Heart left ventricle (tissue), 16 donors: ENCODE measurements around the gene VPS54. TPM values are rescaled to one million over a fixed set of nuclear protein-coding genes. Genes with fewer than 3 reads are reported as not detected.

Experiments used
- ATAC-seq, 4 donors: fragments of 200-7000 bp; cut with Tn5 transposase; one replicate each; pipeline ENCODE4 v1.9.1; 2020 to 2022; ENCODE audit warnings: moderate library complexity in 4 of 4, mild to moderate bottlenecking in 3 of 4, moderate number of reproducible peaks in 1 of 4
- DNase-seq, 5 donors: peaks; one replicate each; pipeline ENCODE4 v3.0.0-alpha.2; 2020
- H3K27ac ChIP-seq, 12 donors: fragments of 200-600 bp; sonication (generic) in 4 of 12; one replicate each; pipeline versions ENCODE4 v1.5.0 to v1.8.0; 2016 to 2022; ENCODE audit warnings: mild to moderate bottlenecking in 2 of 12
- H3K27me3 ChIP-seq, 9 donors: fragments of 200-600 bp; sonication (generic) in 2 of 9; one replicate each; pipeline versions ENCODE4 v1.5.1 to v1.8.0; 2016 to 2022; ENCODE audit warnings: mild to moderate bottlenecking in 3 of 9
- H3K36me3 ChIP-seq, 9 donors: fragments of 200-600 bp; sonication (generic) in 2 of 9; one replicate each; pipeline versions ENCODE4 v1.5.0 to v1.8.0; 2018 to 2022; ENCODE audit warnings: mild to moderate bottlenecking in 2 of 9
- H3K4me1 ChIP-seq, 12 donors: fragments of 200-600 bp; sonication (generic) in 4 of 12; one replicate each; pipeline versions ENCODE4 v1.5.0 to v1.8.0; 2016 to 2022; ENCODE audit warnings: mild to moderate bottlenecking in 3 of 12
- H3K4me3 ChIP-seq, 12 donors: fragments of 200-600 bp; sonication (generic) in 4 of 12; one replicate each; pipeline versions ENCODE4 v1.5.0 to v1.8.0; 2017 to 2022; ENCODE audit warnings: mild to moderate bottlenecking in 9 of 12, moderate library complexity in 4 of 12
- H3K9me3 ChIP-seq, 12 donors: fragments of 200-600 bp; sonication (generic) in 4 of 12; one replicate each; pipeline versions ENCODE4 v1.5.0 to v1.8.0; 2016 to 2022; ENCODE audit warnings: mild to moderate bottlenecking in 1 of 12
- POLR2A ChIP-seq, 2 donors: fragments of 450-650 bp; IDR thresholded peaks; one replicate each; pipeline ENCODE4 v1.6.1; 2017; ENCODE audit warnings: antibody characterized with exemption in 2 of 2, mild to moderate bottlenecking in 2 of 2, moderate library complexity in 2 of 2
- WGBS, 4 donors: extraction: QIAGEN DNeasy Blood & Tissue Kit in 2 of 4; methylation state at CpG; one replicate each; pipeline versions ENCODE4 v1.1.5 to v1.1.7; 2013 to 2018; 5-methylcytosine and 5-hydroxymethylcytosine counted together
- intact Hi-C, 10 donors: fragments of 100-400 bp; cut with DNase I; formaldehyde crosslinking; loops; one replicate each; pipeline versions ENCODE4 v1.11.1 to v1.14.2; 2022
- polyA plus RNA-seq, 2 donors: library from polyadenylated mRNA; stranded (reverse); fragments of 200-250 nt; gene quantifications; one replicate each; pipeline ENCODE4 v1.2.3, GENCODE V29; 2013
- total RNA-seq, 9 donors: library from RNA; depleted of rRNA in 2 of 9; stranded (reverse); fragments of >200 nt in 2 of 9; fragmentation: NEBNext Ultra II Directional in 3 of 9; extraction: Animal tissue kit (Norgen Biotek cat#: 25700) in 3 of 9; gene quantifications; one replicate each; pipeline versions ENCODE4 v1.1.0 to v1.2.4, GENCODE V29; 2016 to 2023
- TF ChIP-seq, protein P1 (sequence below), 12 donors: fragments of 200-600 bp; sonication (generic) in 4 of 12; IDR thresholded peaks; one replicate each; pipeline versions ENCODE4 v1.5.0 to v1.8.0; 2018 to 2022; ENCODE audit warnings: antibody characterized with exemption in 12 of 12, mild to moderate bottlenecking in 5 of 12
- donor health status: ischemic (EF 13 %, LVEDD 7.1; RV severe dilation, severe dysfunction).
- donor health status: healthy with polysubstance abuse.
- donor health status: DM: no; HTN: yes; CAD: no.
- donor health status: DM: no; HTN: no; CAD: no.
- donor health status: ischemic (EF 25% LVEDD 6.9; RV normal size, moderate dysfunction).
- donor health status: ischemic (EF 25% LVEDD 5.7; RV mildly dilated, moderate dysfunction).
- donor health status: healthy.
- donor health status: DM: yes; HTN: yes; CAD: no.
- donor health status: ischemic (EF 35%, LVEDD 5.7; RV mildly dilated, moderate dysfunction).
- donor health status: nonischemic (EF 11% LVEDD 7.7; RV severe dilation, severe dysfunction).
- donor health status: DM: yes; HTN: yes; CAD: no.
- donor health status: PGD.
- donor health status: ischemic (EF 29% LVEDD 5.4; RV normal size, mild dysfunction).
- donor health status: nonischemic (EF 23%, LVEDD 6.1; RV moderate dilation, normal function).

The VPS54 gene
- total and polyA plus RNA-seq, 11 donors, result 6.4 to 14.0 (median 9.4) TPM

DNA sequence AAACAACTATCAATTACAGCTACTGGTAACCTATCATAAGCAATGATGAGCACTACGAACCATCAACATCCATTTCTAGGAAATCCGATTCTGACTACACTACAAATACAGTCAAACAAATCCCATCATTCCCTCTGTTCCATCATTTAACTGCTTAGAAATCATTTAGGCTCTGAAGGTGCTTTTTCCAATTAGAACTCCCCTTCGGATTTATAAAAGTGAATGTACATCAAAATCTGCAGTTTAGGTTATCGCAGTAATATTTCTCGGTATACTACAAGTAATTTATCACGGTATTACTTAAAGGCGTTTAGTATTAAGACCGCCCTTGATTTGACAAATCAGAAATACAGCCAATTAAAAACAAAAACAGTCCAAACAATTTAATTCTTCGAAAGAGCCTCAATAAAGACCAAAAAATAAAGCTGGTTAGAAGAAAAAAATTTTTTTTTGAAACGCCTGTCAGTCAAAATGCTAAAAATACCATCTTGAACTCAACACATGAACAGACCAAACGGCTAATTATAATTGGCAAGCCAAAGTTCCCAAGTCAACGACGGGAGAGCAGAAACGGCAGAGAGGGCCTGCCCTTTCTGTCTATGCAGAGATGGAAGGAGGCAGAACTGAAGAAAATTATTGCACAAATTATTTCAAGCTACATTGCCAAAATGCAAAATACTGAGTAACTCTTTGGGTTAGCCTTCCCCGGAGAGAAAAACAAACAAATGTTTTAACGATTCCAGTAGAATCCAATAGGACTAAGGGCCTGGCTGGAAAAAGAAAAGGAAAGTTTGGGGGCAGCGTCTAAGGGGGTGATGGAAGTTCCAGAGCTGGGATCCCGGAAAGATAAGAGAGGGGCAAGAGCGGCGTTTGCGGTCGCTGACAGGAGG is 1.2 kb downstream of the VPS54 start:
- ATAC-seq, result peak in 3 of 4 donors; percentile 36 to 58 (median 50)
- intact Hi-C loops, result loop anchor here in 1 of 10 donors (10.0 kb wide), 1 partner anchor 323 kb away; no protein-coding TSS in a partner anchor
- Histone ChIP-seq H3K27me3 (no peaks in the 10 kb centered on the region), H3K4me3 (peak overlapping the region; percentile 60 to 92 (median 76)), H3K4me1 (peaks cover 0 to 63% (median 37%) of the 10 kb centered on the region in 12 donors), H3K36me3 (no peaks in the 10 kb centered on the region), H3K9me3 (no peaks in the 10 kb centered on the region), H3K27ac (peak overlapping the region; percentile 95 to 98 (median 97))
- TF ChIP-seq POLR2A (IDR thresholded peaks at IDR 0.05), result peak in 1 of 2 donors; percentile 19
- TF ChIP-seq, protein P1, sequence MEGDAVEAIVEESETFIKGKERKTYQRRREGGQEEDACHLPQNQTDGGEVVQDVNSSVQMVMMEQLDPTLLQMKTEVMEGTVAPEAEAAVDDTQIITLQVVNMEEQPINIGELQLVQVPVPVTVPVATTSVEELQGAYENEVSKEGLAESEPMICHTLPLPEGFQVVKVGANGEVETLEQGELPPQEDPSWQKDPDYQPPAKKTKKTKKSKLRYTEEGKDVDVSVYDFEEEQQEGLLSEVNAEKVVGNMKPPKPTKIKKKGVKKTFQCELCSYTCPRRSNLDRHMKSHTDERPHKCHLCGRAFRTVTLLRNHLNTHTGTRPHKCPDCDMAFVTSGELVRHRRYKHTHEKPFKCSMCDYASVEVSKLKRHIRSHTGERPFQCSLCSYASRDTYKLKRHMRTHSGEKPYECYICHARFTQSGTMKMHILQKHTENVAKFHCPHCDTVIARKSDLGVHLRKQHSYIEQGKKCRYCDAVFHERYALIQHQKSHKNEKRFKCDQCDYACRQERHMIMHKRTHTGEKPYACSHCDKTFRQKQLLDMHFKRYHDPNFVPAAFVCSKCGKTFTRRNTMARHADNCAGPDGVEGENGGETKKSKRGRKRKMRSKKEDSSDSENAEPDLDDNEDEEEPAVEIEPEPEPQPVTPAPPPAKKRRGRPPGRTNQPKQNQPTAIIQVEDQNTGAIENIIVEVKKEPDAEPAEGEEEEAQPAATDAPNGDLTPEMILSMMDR (IDR thresholded peaks at IDR 0.05), result no peak
- DNase-seq, result peak in 1 of 5 donors; percentile 23
- WGBS, 4 donors, result 3 to 6% (median 4%) methylated on average over 22 of the region's 22 CpGs

DNA sequence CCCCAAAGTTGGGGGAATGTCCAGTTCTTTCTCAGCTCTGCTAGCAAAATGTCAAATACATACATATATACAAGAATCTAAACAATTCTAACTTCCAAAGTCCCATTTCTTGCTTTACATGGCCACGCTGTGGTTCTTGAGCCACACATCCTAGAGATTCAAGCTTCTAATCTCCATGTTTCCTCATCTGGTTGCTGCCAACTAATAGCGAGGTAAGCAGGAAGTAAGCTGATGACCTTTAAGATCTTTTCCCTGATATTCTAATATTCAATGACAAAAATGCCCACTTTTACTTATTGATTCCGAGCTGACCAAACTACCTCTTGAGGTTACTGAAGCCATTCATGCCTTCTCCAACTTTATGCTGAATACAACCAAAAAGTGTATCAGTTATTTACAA is 3.3 kb downstream of the VPS54 start:
- Histone ChIP-seq H3K27ac (peak overlapping the region in 1 of 12 donors; percentile 50), H3K9me3 (no peaks in the 10 kb centered on the region), H3K27me3 (no peaks in the 10 kb centered on the region), H3K36me3 (no peaks in the 10 kb centered on the region), H3K4me1 (peaks cover 0 to 72% (median 43%) of the 10 kb centered on the region in 12 donors), H3K4me3 (no peak overlapping the region)
- intact Hi-C loops, result loop anchor here in 1 of 10 donors (10.0 kb wide), 1 partner anchor 321 kb away; no protein-coding TSS in a partner anchor
- DNase-seq (no peak), ATAC-seq (no peak)
- WGBS, 4 donors, result 76 to 79% (median 78%) methylated on average over 3 of the region's 3 CpGs
- TF ChIP-seq POLR2A (IDR thresholded peaks at IDR 0.05), result no peak

DNA sequence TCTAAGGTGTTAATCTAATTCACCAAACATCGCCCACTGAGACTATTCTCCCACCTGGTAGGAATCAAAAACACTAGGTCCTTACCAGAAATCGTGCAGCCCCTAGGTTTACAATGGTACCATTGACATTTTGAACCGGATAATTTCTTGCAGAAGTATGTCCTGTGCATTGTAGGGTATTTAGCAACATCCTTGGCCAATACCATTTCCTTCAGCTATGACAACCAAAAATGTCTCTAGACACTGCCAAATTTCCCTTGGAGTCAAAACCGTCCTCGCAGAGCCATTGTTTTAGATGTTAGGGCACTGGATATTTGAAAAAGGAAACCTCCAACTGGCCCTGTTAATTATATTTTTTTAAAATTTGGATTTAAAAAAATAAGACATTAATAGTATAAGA is 3.8 kb downstream of the VPS54 start:
- intact Hi-C loops, result loop anchor here in 1 of 10 donors (10.0 kb wide), 1 partner anchor 321 kb away; no protein-coding TSS in a partner anchor
- no peaks in the 10 kb centered on the region for H3K36me3 ChIP-seq
- TF ChIP-seq POLR2A (IDR thresholded peaks at IDR 0.05), result no peak
- TF ChIP-seq, protein P1 (IDR thresholded peaks at IDR 0.05), result no peak
- 58 to 71% (median 60%) methylated on average over 5 of the region's 5 CpGs for WGBS, 4 donors
- ATAC-seq (peak in 1 of 4 donors; percentile 5), DNase-seq (no peak)
- H3K27me3 ChIP-seq, result no peaks in the 10 kb centered on the region
- H3K4me1 ChIP-seq, result peaks cover 0 to 75% (median 44%) of the 10 kb centered on the region in 12 donors
- peak overlapping the region in 1 of 12 donors; percentile 28 for H3K4me3 ChIP-seq
- H3K27ac ChIP-seq, result peak overlapping the region in 2 of 12 donors; percentile 17 to 50
- no peaks in the 10 kb centered on the region for H3K9me3 ChIP-seq

DNA sequence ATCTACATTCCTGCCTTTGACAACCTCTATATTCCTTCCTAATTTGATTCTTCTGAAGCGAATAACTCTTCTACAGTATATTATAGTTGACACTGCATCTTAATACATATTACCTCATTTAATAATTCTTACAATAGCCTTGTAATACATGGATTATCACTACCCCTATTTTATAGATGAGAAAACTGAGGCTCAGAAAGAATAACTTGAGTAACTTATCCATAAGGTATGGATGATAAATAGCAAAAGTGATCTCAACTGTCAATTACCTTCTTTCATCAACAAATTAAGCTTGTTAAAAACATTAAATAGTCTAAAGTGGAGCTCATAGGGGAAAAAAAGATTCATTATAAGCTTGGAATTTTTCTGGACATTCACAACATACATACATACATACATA is 4.6 kb downstream of the VPS54 start:
- intact Hi-C loops, result loop anchor here in 1 of 10 donors (10.0 kb wide), 1 partner anchor 320 kb away; no protein-coding TSS in a partner anchor

More for the DNA sequence above, 4.6 kb downstream of the VPS54 start:
- no peak for TF ChIP-seq POLR2A (IDR thresholded peaks at IDR 0.05)
- TF ChIP-seq, protein P1 (IDR thresholded peaks at IDR 0.05), result no peak
- H3K4me3 ChIP-seq, result no peak overlapping the region
- H3K4me1 ChIP-seq, result peaks cover 0 to 69% (median 41%) of the 10 kb centered on the region in 12 donors
- DNase-seq (no peak), ATAC-seq (no peak)
- H3K36me3 ChIP-seq, result no peaks in the 10 kb centered on the region
- H3K27ac ChIP-seq, result peak overlapping the region in 2 of 12 donors; percentile 17 to 50
- H3K9me3 ChIP-seq, result no peaks in the 10 kb centered on the region
- no peaks in the 10 kb centered on the region for H3K27me3 ChIP-seq
- 95 to 100% (median 99%) methylated on average over 1 of the region's 1 CpG for WGBS, 4 donors
